T-cell (primary cell): ENCODE results near the gene ITPRIPL2. TPM values are rescaled to one million over a fixed set of nuclear protein-coding genes. Genes with fewer than 3 reads are reported as not detected.

Experiments
- ATAC-seq, 4 experiments: fragments of 200-7000 bp in 3 of 4; fragments of 150-1000 bp in 1 of 4; cut with Tn5 transposase; replicated peaks in 1 of 4; 1 replicate in 3 of 4; 2 replicates in 1 of 4; pipeline ENCODE4 v1.10.0; 2021; ENCODE audit warnings: moderate library complexity in 3 of 4, mild to moderate bottlenecking in 2 of 4, moderate number of reproducible peaks in 1 of 4
- CTCF ChIA-PET, 2 donors: fragments of 300-600 bp; sonication (Branson Sonifier 250); formaldehyde crosslinking; loops; one replicate each; lab custom pipeline; 2022; ENCODE audit warnings: antibody characterized with exemption in 2 of 2; lab: Charles Lee
- POLR2A ChIA-PET, 2 donors: fragments of 300-600 bp; sonication (Branson Sonifier 250); formaldehyde crosslinking; loops; one replicate each; lab custom pipeline; 2022; ENCODE audit warnings: antibody characterized with exemption in 2 of 2; lab: Charles Lee
- DNase-seq, 35 experiments: peaks; one replicate each; pipeline versions ENCODE4 v3.0.0 to v3.0.0-alpha.2; 2013 to 2023
- H3K27ac ChIP-seq: one replicate; pipeline ENCODE4 v1.5.1; 2013; ENCODE audit warnings: low read length
- H3K27me3 ChIP-seq, 2 experiments: replicated peaks in 1 of 2; 1 replicate in 1 of 2; 2 replicates in 1 of 2; pipeline versions ENCODE4 v1.6.1 to v1.7.0; 2013; ENCODE audit warnings: low read length in 1 of 2, mixed read lengths in 1 of 2; ENCODE audit not compliant: control insufficient read depth in 2 of 2, insufficient read depth in 2 of 2; ENCODE audit errors: extremely low read depth in 1 of 2
- H3K36me3 ChIP-seq, 2 donors: 1 replicate in 1 of 2; 2 replicates in 1 of 2; pipeline versions ENCODE4 v1.6.1 to v1.7.0; 2013; ENCODE audit warnings: low read length in 1 of 2; ENCODE audit not compliant: control insufficient read depth in 2 of 2, insufficient read depth in 1 of 2; ENCODE audit errors: extremely low read depth in 1 of 2
- H3K4me1 ChIP-seq, 2 experiments: 1 replicate in 1 of 2; 2 replicates in 1 of 2; pipeline versions ENCODE4 v1.6.1 to v1.7.0; 2013; ENCODE audit warnings: low read length in 2 of 2, mixed read lengths in 1 of 2; ENCODE audit not compliant: insufficient read depth in 2 of 2, control insufficient read depth in 1 of 2; ENCODE audit errors: extremely low read depth in 1 of 2
- H3K4me3 ChIP-seq, 2 donors: 1 replicate in 1 of 2; 2 replicates in 1 of 2; pipeline versions ENCODE4 v1.5.1 to v1.7.0; 2013; ENCODE audit warnings: mild to moderate bottlenecking in 2 of 2, low read length in 1 of 2, moderate library complexity in 1 of 2; ENCODE audit not compliant: control insufficient read depth in 1 of 2; ENCODE audit errors: extremely low read depth in 1 of 2
- H3K9me3 ChIP-seq: 2 replicates; pipeline ENCODE4 v1.7.0; 2013
- H3K27ac Mint-ChIP-seq, 2 donors: one replicate each; pipeline ENCODE4 v1.8.0; 2020 to 2021; ENCODE audit warnings: mild to moderate bottlenecking in 2 of 2, mixed read lengths in 2 of 2
- H3K27me3 Mint-ChIP-seq, 2 donors: one replicate each; pipeline ENCODE4 v1.8.0; 2021 to 2022; ENCODE audit warnings: mixed read lengths in 2 of 2
- H3K36me3 Mint-ChIP-seq: one replicate; pipeline ENCODE4 v1.8.0; 2021; ENCODE audit warnings: mixed read lengths
- H3K4me1 Mint-ChIP-seq, 3 donors: one replicate each; pipeline ENCODE4 v1.8.0; 2020 to 2022; ENCODE audit warnings: mixed read lengths in 3 of 3, mild to moderate bottlenecking in 1 of 3
- H3K4me3 Mint-ChIP-seq, 3 donors: one replicate each; pipeline ENCODE4 v1.8.0; 2020 to 2022; ENCODE audit warnings: mild to moderate bottlenecking in 3 of 3, mixed read lengths in 3 of 3, moderate library complexity in 3 of 3
- H3K9me3 Mint-ChIP-seq, 3 donors: one replicate each; pipeline ENCODE4 v1.8.0; 2020 to 2022; ENCODE audit warnings: mixed read lengths in 3 of 3
- WGBS: methylation state at CpG from one replicate; pipeline ENCODE4 v1.1.5; 2013; ENCODE audit warnings: missing lambda C conversion rate; ENCODE audit not compliant: insufficient coverage; 5-methylcytosine and 5-hydroxymethylcytosine counted together
- total RNA-seq, 35 experiments: library from RNA in 6 of 35; stranded (reverse) in 6 of 35; fragments of 120-200 nt in 1 of 35; gene quantifications; one replicate each; pipeline versions ENCODE4 v1.2.1 to v1.2.4 and lab custom pipeline; 2013 to 2026

Gene ITPRIPL2
- total RNA-seq, 5 donors from 2014 or later (not counting 1 experiment from before 2014, with no cell fraction given): 0.53 to 2.7 (median 1.7) TPM

GRCh38 chr16:19152042-19152441 is 38.3 kb downstream of the ITPRIPL2 start:
- Mint-ChIP-seq H3K27me3 (peaks cover 21 to 22% of the 10 kb centered on the region in 2 donors), H3K9me3 (peaks cover 5 to 20% (median 8%) of the 10 kb centered on the region in 3 donors), H3K4me3 (no peak overlapping the region), H3K36me3 (no peaks in the 10 kb centered on the region), H3K4me1 (no peaks in the 10 kb centered on the region), H3K27ac (no peak overlapping the region)
- no peaks in the 10 kb centered on the region for H3K4me1 ChIP-seq
- ChIA-PET CTCF (no interaction called here), POLR2A (no interaction called here)
- H3K9me3 ChIP-seq: no peaks in the 10 kb centered on the region
- H3K36me3 ChIP-seq: no peaks in the 10 kb centered on the region
- no CpG with 5 or more reads among the region's 1 CpG for WGBS
- H3K4me3 ChIP-seq: no peak overlapping the region
- no peak for DNase-seq
- no peak for ATAC-seq
- peaks cover 0 to 5% of the 10 kb centered on the region in 2 experiments for H3K27me3 ChIP-seq
- H3K27ac ChIP-seq: no peak overlapping the region

GRCh38 chr16:19153876-19154275 is 40.1 kb downstream of the ITPRIPL2 start:
- ATAC-seq: no peak
- Histone ChIP-seq H3K27me3 (peaks cover 0 to 5% of the 10 kb centered on the region in 2 experiments), H3K4me1 (no peaks in the 10 kb centered on the region), H3K27ac (no peak overlapping the region), H3K4me3 (no peak overlapping the region), H3K36me3 (no peaks in the 10 kb centered on the region), H3K9me3 (no peaks in the 10 kb centered on the region)
- ChIA-PET CTCF (no interaction called here), POLR2A (no interaction called here)
- peaks cover 19% of the 10 kb centered on the region in 2 donors for H3K27me3 Mint-ChIP-seq
- no peak overlapping the region for H3K27ac Mint-ChIP-seq
- no peak overlapping the region for H3K4me3 Mint-ChIP-seq
- WGBS: 81% methylated on average over 3 of the region's 4 CpGs
- no peaks in the 10 kb centered on the region for H3K4me1 Mint-ChIP-seq
- DNase-seq: no peak
- H3K9me3 Mint-ChIP-seq: peaks cover under 1 to 9% (median 8%) of the 10 kb centered on the region in 3 donors
- no peaks in the 10 kb centered on the region for H3K36me3 Mint-ChIP-seq

DNA sequence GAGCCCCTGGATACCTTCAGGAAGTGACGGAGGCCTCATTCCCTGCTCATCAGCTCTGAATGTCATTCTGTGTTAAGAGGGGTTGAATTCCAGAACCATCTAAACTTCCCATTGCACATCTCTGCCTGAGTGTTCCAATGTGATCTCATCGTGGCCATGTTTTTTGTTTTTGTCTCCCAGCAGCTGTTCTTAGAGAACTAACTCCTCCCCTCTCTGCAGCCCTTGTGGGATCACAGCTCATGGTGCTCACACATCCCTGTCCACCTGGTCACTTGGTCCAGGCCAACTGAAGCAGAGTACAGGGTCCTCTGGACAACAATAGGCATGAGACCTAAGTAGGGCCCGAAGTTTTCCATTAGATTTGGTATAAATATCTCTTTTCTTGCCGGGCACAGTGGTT is 48.3 kb downstream of the ITPRIPL2 start:
- Mint-ChIP-seq H3K27ac (no peak overlapping the region), H3K4me1 (no peaks in the 10 kb centered on the region), H3K9me3 (peaks cover 5 to 6% (median 6%) of the 10 kb centered on the region in 3 donors), H3K27me3 (peaks cover 5 to 8% of the 10 kb centered on the region in 2 donors), H3K4me3 (no peak overlapping the region), H3K36me3 (no peaks in the 10 kb centered on the region)
- no peak for ATAC-seq
- Histone ChIP-seq H3K9me3 (no peaks in the 10 kb centered on the region), H3K4me3 (no peak overlapping the region), H3K4me1 (no peaks in the 10 kb centered on the region), H3K27me3 (peaks cover 2 to 4% of the 10 kb centered on the region in 2 experiments), H3K27ac (no peak overlapping the region), H3K36me3 (no peaks in the 10 kb centered on the region)
- no peak for DNase-seq
- ChIA-PET POLR2A (no interaction called here), CTCF (interaction anchor here in 1 of 2 donors (0.7 kb wide), 1 partner anchor 18 kb away, joined by 5 read pairs; no protein-coding TSS in a partner anchor)
- WGBS: 70% methylated on average over 2 of the region's 4 CpGs

DNA sequence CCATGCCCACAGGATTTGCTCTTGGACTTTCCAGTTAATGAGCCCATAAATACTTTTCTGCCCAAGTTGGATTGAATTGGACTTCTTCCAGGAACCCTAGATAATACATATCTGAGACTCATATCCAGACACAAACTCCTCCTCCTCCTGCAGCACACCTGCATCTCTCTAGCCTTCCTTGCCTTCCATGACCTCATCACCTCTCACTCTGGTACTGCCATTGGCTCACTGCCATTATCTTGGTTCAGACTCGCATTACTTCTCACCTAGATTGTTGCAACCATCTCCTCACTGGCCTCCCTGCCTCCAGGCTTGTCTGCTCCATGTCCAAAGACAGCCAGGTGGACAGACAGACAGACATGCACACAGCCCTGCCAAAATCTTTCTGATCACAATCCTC is 49.5 kb downstream of the ITPRIPL2 start:
- H3K4me3 ChIP-seq: no peak overlapping the region
- WGBS: 100% methylated on average over 1 of the region's 1 CpG
- no peak for DNase-seq
- H3K27ac ChIP-seq: no peak overlapping the region
- no peaks in the 10 kb centered on the region for H3K4me1 ChIP-seq
- H3K36me3 ChIP-seq: no peaks in the 10 kb centered on the region
- H3K27me3 ChIP-seq: peaks cover 2 to 10% of the 10 kb centered on the region in 2 experiments
- no peak overlapping the region for H3K4me3 Mint-ChIP-seq
- no peak for ATAC-seq
- no peak overlapping the region for H3K27ac Mint-ChIP-seq
- H3K4me1 Mint-ChIP-seq: no peaks in the 10 kb centered on the region
- CTCF ChIA-PET: interaction anchor here in 1 of 2 donors (0.7 kb wide), 1 partner anchor 104 kb away, joined by 3 read pairs; no protein-coding TSS in a partner anchor
- no peaks in the 10 kb centered on the region for H3K36me3 Mint-ChIP-seq
- peaks cover 5 to 6% (median 6%) of the 10 kb centered on the region in 3 donors for H3K9me3 Mint-ChIP-seq
- H3K9me3 ChIP-seq: no peaks in the 10 kb centered on the region
- POLR2A ChIA-PET: no interaction called here
- peaks cover 1 to 9% of the 10 kb centered on the region in 2 donors for H3K27me3 Mint-ChIP-seq

GRCh38 chr16:19164285-19164684 is 50.5 kb downstream of the ITPRIPL2 start:
- ATAC-seq (no peak), DNase-seq (no peak)
- peaks cover 5 to 6% (median 6%) of the 10 kb centered on the region in 3 donors for H3K9me3 Mint-ChIP-seq
- WGBS: 67% methylated on average over 4 of the region's 4 CpGs
- no peak overlapping the region for H3K4me3 Mint-ChIP-seq
- Histone ChIP-seq H3K9me3 (no peaks in the 10 kb centered on the region), H3K4me3 (no peak overlapping the region), H3K36me3 (no peaks in the 10 kb centered on the region), H3K27me3 (peaks cover 2 to 20% of the 10 kb centered on the region in 2 experiments), H3K27ac (no peak overlapping the region), H3K4me1 (peaks cover 0 to 2% of the 10 kb centered on the region in 2 experiments)
- H3K36me3 Mint-ChIP-seq: no peaks in the 10 kb centered on the region
- ChIA-PET POLR2A (no interaction called here), CTCF (no interaction called here)
- H3K27ac Mint-ChIP-seq: no peak overlapping the region
- no peaks in the 10 kb centered on the region for H3K4me1 Mint-ChIP-seq
- peaks cover under 1 to 11% of the 10 kb centered on the region in 2 donors for H3K27me3 Mint-ChIP-seq

GRCh38 chr16:19165101-19165500 is 51.3 kb downstream of the ITPRIPL2 start:
- Histone ChIP-seq H3K4me1 (peaks cover 0 to 2% of the 10 kb centered on the region in 2 experiments), H3K27me3 (peaks cover 6 to 24% of the 10 kb centered on the region in 2 experiments), H3K27ac (no peak overlapping the region), H3K9me3 (no peaks in the 10 kb centered on the region), H3K4me3 (no peak overlapping the region), H3K36me3 (no peaks in the 10 kb centered on the region)
- ChIA-PET CTCF (no interaction called here), POLR2A (no interaction called here)
- Mint-ChIP-seq H3K9me3 (peaks cover 5 to 6% (median 6%) of the 10 kb centered on the region in 3 donors), H3K36me3 (no peaks in the 10 kb centered on the region), H3K4me3 (no peak overlapping the region), H3K4me1 (peaks cover 0 to 3% (median 3%) of the 10 kb centered on the region in 3 donors), H3K27ac (no peak overlapping the region), H3K27me3 (peaks cover 5 to 19% of the 10 kb centered on the region in 2 donors)
- DNase-seq: no peak
- WGBS: 100% methylated on average over 1 of the region's 5 CpGs
- no peak for ATAC-seq
